Parathyroid adenoma (tissue), 2 donors: Measurements from ENCODE around the gene NXPH2.

Source experiments
- H2AFZ ChIP-seq: fragments of 300-600 bp; sonication (generic); one replicate; pipeline ENCODE4 v1.7.0; 2017; ENCODE audit warnings: antibody characterized with exemption, mild to moderate bottlenecking
- H3K27ac ChIP-seq: fragments of 300-600 bp; sonication (generic); one replicate; pipeline ENCODE4 v1.7.0; 2017
- H3K27me3 ChIP-seq: fragments of 300-600 bp; sonication (generic); one replicate; pipeline ENCODE4 v1.7.0; 2017; ENCODE audit warnings: low read length; ENCODE audit not compliant: control insufficient read depth, insufficient read depth
- H3K36me3 ChIP-seq: fragments of 300-600 bp; sonication (generic); one replicate; pipeline ENCODE4 v1.7.0; 2017; ENCODE audit warnings: low read length; ENCODE audit not compliant: control insufficient read depth, insufficient read depth
- H3K4me1 ChIP-seq: fragments of 300-600 bp; sonication (generic); one replicate; pipeline ENCODE4 v1.7.0; 2017; ENCODE audit warnings: control low read depth
- H3K4me2 ChIP-seq: fragments of 300-600 bp; sonication (generic); one replicate; pipeline ENCODE4 v1.7.0; 2017; ENCODE audit warnings: low read length
- H3K4me3 ChIP-seq: fragments of 300-600 bp; sonication (generic); one replicate; pipeline ENCODE4 v1.7.0; 2017; ENCODE audit warnings: low read depth, low read length
- H3K79me2 ChIP-seq: fragments of 300-600 bp; sonication (generic); one replicate; pipeline ENCODE4 v1.7.0; 2017; ENCODE audit warnings: control low read depth
- H3K9ac ChIP-seq: fragments of 300-600 bp; sonication (generic); one replicate; pipeline ENCODE4 v1.7.0; 2017; ENCODE audit warnings: mild to moderate bottlenecking
- H3K9me3 ChIP-seq: fragments of 300-600 bp; sonication (generic); one replicate; pipeline ENCODE4 v1.7.0; 2017; ENCODE audit warnings: low read length; ENCODE audit not compliant: control insufficient read depth
- TF ChIP-seq, protein P1 (sequence below): fragments of 300-600 bp; sonication (generic); IDR thresholded peaks from one replicate; pipeline ENCODE4 v1.7.0; 2017; ENCODE audit warnings: antibody characterized with exemption, mild to moderate bottlenecking
- donor health status: primary hyperparathyroidism.

The NXPH2 gene

GRCh38 chr2:138724327-138724726, 55.9 kb downstream of the NXPH2 start:
- no peak overlapping the region for H3K9ac ChIP-seq
- H3K27me3 ChIP-seq = no peaks in the 10 kb centered on the region
- H3K27ac ChIP-seq = no peak overlapping the region
- no peaks in the 10 kb centered on the region for H3K9me3 ChIP-seq
- no peak overlapping the region for H3K4me2 ChIP-seq
- H2AFZ ChIP-seq = no peak overlapping the region
- H3K4me1 ChIP-seq = no peaks in the 10 kb centered on the region
- H3K36me3 ChIP-seq = peaks cover 2% of the 10 kb centered on the region
- H3K4me3 ChIP-seq = no peak overlapping the region
- no peaks in the 10 kb centered on the region for H3K79me2 ChIP-seq
- TF ChIP-seq, protein P1, sequence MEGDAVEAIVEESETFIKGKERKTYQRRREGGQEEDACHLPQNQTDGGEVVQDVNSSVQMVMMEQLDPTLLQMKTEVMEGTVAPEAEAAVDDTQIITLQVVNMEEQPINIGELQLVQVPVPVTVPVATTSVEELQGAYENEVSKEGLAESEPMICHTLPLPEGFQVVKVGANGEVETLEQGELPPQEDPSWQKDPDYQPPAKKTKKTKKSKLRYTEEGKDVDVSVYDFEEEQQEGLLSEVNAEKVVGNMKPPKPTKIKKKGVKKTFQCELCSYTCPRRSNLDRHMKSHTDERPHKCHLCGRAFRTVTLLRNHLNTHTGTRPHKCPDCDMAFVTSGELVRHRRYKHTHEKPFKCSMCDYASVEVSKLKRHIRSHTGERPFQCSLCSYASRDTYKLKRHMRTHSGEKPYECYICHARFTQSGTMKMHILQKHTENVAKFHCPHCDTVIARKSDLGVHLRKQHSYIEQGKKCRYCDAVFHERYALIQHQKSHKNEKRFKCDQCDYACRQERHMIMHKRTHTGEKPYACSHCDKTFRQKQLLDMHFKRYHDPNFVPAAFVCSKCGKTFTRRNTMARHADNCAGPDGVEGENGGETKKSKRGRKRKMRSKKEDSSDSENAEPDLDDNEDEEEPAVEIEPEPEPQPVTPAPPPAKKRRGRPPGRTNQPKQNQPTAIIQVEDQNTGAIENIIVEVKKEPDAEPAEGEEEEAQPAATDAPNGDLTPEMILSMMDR = no peak

DNA sequence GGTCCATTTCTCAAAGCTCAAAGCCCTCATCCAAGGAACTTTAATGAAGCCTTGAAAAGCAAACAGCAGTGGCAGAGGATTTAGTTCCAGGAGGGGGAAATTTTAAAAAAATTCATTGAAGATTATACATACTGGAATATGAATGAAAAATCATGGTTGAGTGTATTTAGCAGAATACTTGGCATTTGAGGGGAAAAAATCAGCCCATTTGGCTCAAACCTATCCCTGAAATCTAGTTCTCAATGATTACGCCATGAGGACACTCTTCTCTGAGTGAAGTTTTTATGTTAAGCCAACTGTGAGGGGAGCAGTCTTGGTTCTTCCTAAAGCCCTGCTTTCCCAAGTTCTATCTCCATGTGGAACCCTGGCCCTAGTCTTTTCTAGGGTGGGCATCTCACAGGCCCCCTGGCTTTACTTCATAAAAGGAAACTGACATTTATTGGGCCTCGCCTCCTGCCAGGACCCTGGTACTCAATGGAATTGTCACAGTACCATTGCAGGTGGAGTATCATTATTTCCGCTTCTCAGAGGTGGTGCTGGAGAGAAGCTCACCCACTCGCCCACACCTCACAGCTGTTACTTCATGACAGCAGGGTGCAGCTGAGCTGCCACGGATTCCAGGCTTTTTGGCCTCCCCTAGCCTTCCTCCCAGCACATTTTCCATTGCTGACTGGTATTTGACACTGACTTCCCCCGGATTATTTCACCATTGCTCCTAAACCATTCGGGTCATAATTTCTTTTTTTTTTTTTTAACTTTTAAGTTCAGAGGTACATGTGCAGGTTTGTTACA, 56.8 kb downstream of the NXPH2 start:
- H3K27ac ChIP-seq = no peak overlapping the region
- TF ChIP-seq, protein P1 = no peak

DNA sequence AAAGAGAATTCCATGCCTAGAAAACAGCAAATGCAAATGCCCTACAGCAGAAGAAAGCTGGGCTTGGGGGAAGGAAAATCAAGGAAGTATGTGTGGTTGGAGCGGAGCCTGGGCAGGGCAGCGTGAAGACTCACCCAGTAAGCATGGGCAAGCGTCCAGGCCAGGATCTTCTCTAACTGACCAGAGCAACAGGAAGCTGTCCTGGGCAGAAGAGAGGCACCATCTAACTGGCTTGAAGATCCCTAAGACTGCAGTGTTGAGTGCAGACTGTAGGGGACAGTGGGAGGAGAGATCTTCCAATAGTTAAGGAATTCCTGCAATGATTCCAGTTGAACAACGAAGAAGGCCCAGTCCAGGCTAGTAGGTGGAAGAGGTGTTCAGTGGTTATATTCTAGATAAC, 57.9 kb downstream of the NXPH2 start:
- TF ChIP-seq, protein P1 = no peak

More for the DNA sequence above, 56.8 kb downstream of the NXPH2 start:
- H3K4me2 ChIP-seq = no peak overlapping the region
- no peak overlapping the region for H3K9ac ChIP-seq
- no peaks in the 10 kb centered on the region for H3K79me2 ChIP-seq
- no peaks in the 10 kb centered on the region for H3K27me3 ChIP-seq
- no peaks in the 10 kb centered on the region for H3K9me3 ChIP-seq
- H3K4me1 ChIP-seq = no peaks in the 10 kb centered on the region
- H3K4me3 ChIP-seq = no peak overlapping the region
- no peak overlapping the region for H2AFZ ChIP-seq
- peaks cover 2% of the 10 kb centered on the region for H3K36me3 ChIP-seq

GRCh38 chr2:138720035-138720838, 60.0 kb downstream of the NXPH2 start:
- TF ChIP-seq, protein P1 = no peak
- no peaks in the 10 kb centered on the region for H3K4me1 ChIP-seq
- H2AFZ ChIP-seq = no peak overlapping the region
- no peaks in the 10 kb centered on the region for H3K27me3 ChIP-seq
- H3K9ac ChIP-seq = no peak overlapping the region
- H3K4me2 ChIP-seq = no peak overlapping the region
- no peak overlapping the region for H3K27ac ChIP-seq
- no peaks in the 10 kb centered on the region for H3K36me3 ChIP-seq
- H3K79me2 ChIP-seq = no peaks in the 10 kb centered on the region
- no peaks in the 10 kb centered on the region for H3K9me3 ChIP-seq
- no peak overlapping the region for H3K4me3 ChIP-seq

More for the DNA sequence above, 57.9 kb downstream of the NXPH2 start:
- Histone ChIP-seq H3K27me3 (no peaks in the 10 kb centered on the region), H3K36me3 (peaks cover 2% of the 10 kb centered on the region), H3K9ac (no peak overlapping the region), H3K9me3 (no peaks in the 10 kb centered on the region), H3K4me1 (no peaks in the 10 kb centered on the region), H3K27ac (no peak overlapping the region), H3K4me2 (no peak overlapping the region), H3K4me3 (no peak overlapping the region), H3K79me2 (no peaks in the 10 kb centered on the region), H2AFZ (no peak overlapping the region)
